SK-N-MC (cell line): ENCODE measurements around the gene TP73.

Experiments used
- EZH2 ChIP-seq: fragments of 200-600 bp; sonication (generic); IDR thresholded peaks from one replicate; pipeline ENCODE4 v1.6.1; 2017; ENCODE audit warnings: antibody characterized with exemption
- POLR2AphosphoS5 ChIP-seq: IDR thresholded peaks from 2 replicates; pipeline ENCODE4 v1.6.1; 2012; ENCODE audit warnings: mild to moderate bottlenecking, low read depth, low read length, borderline replicate concordance

- TF ChIP-seq EZH2 (no peak), POLR2AphosphoS5 (no peak)
Observed at GRCh38 chr1:3736131-3736561, 83.8 kb downstream of the TP73 start.
